ENCODE data around the gene CCDC27.

The CCDC27 gene

GRCh38 chr1:3718764-3719163 lies 33.5 kb upstream of the CCDC27 start:
- no peak for DNase-seq

- no peak for DNase-seq
Observed at GRCh38 chr1:3721955-3722465, 30.2 kb upstream of the CCDC27 start.

GRCh38 chr1:3722846-3723245 lies 29.4 kb upstream of the CCDC27 start:
- no peak for DNase-seq

GRCh38 chr1:3724416-3725030 lies 27.7 kb upstream of the CCDC27 start:
- peak; percentile 74 for DNase-seq

- DNase-seq, result no peak
Observed at GRCh38 chr1:3725366-3725765, 26.9 kb upstream of the CCDC27 start.

GRCh38 chr1:3727042-3727824 lies 25.0 kb upstream of the CCDC27 start:
- peak; percentile 19 for DNase-seq

- no peak for DNase-seq
Observed at GRCh38 chr1:3727825-3728776, 24.1 kb upstream of the CCDC27 start.

GRCh38 chr1:3729594-3730542 lies 22.4 kb upstream of the CCDC27 start:
- DNase-seq, result no peak

- DNase-seq, result no peak
Observed at GRCh38 chr1:3730543-3731247, 21.6 kb upstream of the CCDC27 start.

GRCh38 chr1:3731583-3732433 lies 20.4 kb upstream of the CCDC27 start:
- DNase-seq, result no peak

GRCh38 chr1:3732434-3733093 lies 19.7 kb upstream of the CCDC27 start:
- no peak for DNase-seq

GRCh38 chr1:3733094-3733882 lies 19.0 kb upstream of the CCDC27 start:
- no peak for DNase-seq

- DNase-seq, result no peak
Observed at GRCh38 chr1:3733883-3734589, 18.2 kb upstream of the CCDC27 start.

GRCh38 chr1:3734602-3735001 lies 17.6 kb upstream of the CCDC27 start:
- no peak for DNase-seq

- no peak for DNase-seq
Observed at GRCh38 chr1:3735027-3735681, 17.1 kb upstream of the CCDC27 start.

- DNase-seq, result no peak
Observed at GRCh38 chr1:3735688-3736087, 16.6 kb upstream of the CCDC27 start.

- DNase-seq, result no peak
Observed at GRCh38 chr1:3736131-3736561, 16.1 kb upstream of the CCDC27 start.

GRCh38 chr1:3736708-3737107 lies 15.5 kb upstream of the CCDC27 start:
- DNase-seq, result no peak

All from activated CD4-positive, alpha-beta T cell treated with anti-CD3 and anti-CD28 coated beads, Interleukin-10, Interleukin-2, amounts not matched to agents 100 ng/mL and 50 ng/mL, durations not matched to agents 16 hours and 8 hours (primary cell).